CD4-positive, alpha-beta T cell (primary cell): ENCODE results near the gene ARRDC1. TPM values are rescaled to one million over a fixed set of nuclear protein-coding genes. Genes with fewer than 3 reads are reported as not detected.

Experiments used
- ATAC-seq: fragments of 200-7000 bp; cut with Tn5 transposase; one replicate; pipeline ENCODE4 v1.10.0; 2022; ENCODE audit warnings: mild to moderate bottlenecking; ENCODE audit not compliant: poor library complexity
- CTCF ChIA-PET: fragments of 350-600 bp; sonication (Branson Sonifier 250); formaldehyde crosslinking; loops from one replicate; lab custom pipeline; 2021; ENCODE audit warnings: antibody characterized with exemption, inconsistent platforms; lab: Charles Lee
- POLR2A ChIA-PET: fragments of 350-600 bp; sonication (Branson Sonifier 250); formaldehyde crosslinking; loops from one replicate; lab custom pipeline; 2021; ENCODE audit warnings: antibody characterized with exemption, inconsistent platforms; lab: Charles Lee
- DNase-seq, 14 experiments: peaks; one replicate each; pipeline ENCODE4 v3.0.0-alpha.2; 2013 to 2020; ENCODE audit warnings: mixed read lengths in 2 of 14
- H3K27ac ChIP-seq, 2 donors: one replicate each; pipeline versions ENCODE4 v1.5.1 to v1.7.0; 2013; ENCODE audit warnings: low read length in 2 of 2, low read depth in 1 of 2, mild to moderate bottlenecking in 1 of 2
- H3K27me3 ChIP-seq, 2 experiments: 1 replicate in 1 of 2; 2 replicates in 1 of 2; pipeline versions ENCODE4 v1.6.1 to v1.7.0; 2013; ENCODE audit warnings: low read length in 2 of 2, control low read depth in 1 of 2, mild to moderate bottlenecking in 1 of 2, moderate library complexity in 1 of 2; ENCODE audit not compliant: insufficient read depth in 2 of 2, control insufficient read depth in 1 of 2
- H3K36me3 ChIP-seq: one replicate; pipeline ENCODE4 v1.6.1; 2013; ENCODE audit warnings: low read length, control low read depth; ENCODE audit not compliant: insufficient read depth
- H3K4me1 ChIP-seq: one replicate; pipeline ENCODE4 v1.6.1; 2013; ENCODE audit warnings: low read length, control low read depth; ENCODE audit not compliant: insufficient read depth
- H3K4me3 ChIP-seq: one replicate; pipeline ENCODE4 v1.5.1; 2013; ENCODE audit warnings: mild to moderate bottlenecking, low read length, moderate library complexity
- H3K9me3 ChIP-seq, 2 experiments: 1 replicate in 1 of 2; 2 replicates in 1 of 2; pipeline versions ENCODE4 v1.6.1 to v1.7.0; 2013; ENCODE audit warnings: low read length in 2 of 2, mild to moderate bottlenecking in 2 of 2, control low read depth in 1 of 2, moderate library complexity in 1 of 2; ENCODE audit not compliant: control insufficient read depth in 1 of 2, insufficient read depth in 1 of 2
- H3K27ac Mint-ChIP-seq: one replicate; pipeline ENCODE4 v1.8.0; 2020; ENCODE audit warnings: mixed read lengths
- H3K27me3 Mint-ChIP-seq: one replicate; pipeline ENCODE4 v1.8.0; 2021; ENCODE audit warnings: mixed read lengths
- H3K36me3 Mint-ChIP-seq: one replicate; pipeline ENCODE4 v1.8.0; 2021; ENCODE audit warnings: low read depth, mixed read lengths
- H3K4me1 Mint-ChIP-seq: one replicate; pipeline ENCODE4 v1.8.0; 2021; ENCODE audit warnings: low read depth, mixed read lengths
- H3K4me3 Mint-ChIP-seq: one replicate; pipeline ENCODE4 v1.8.0; 2020; ENCODE audit warnings: mild to moderate bottlenecking, mixed read lengths
- H3K9me3 Mint-ChIP-seq: one replicate; pipeline ENCODE4 v1.8.0; 2020; ENCODE audit warnings: mixed read lengths
- intact Hi-C, 2 experiments: fragments of 100-400 bp; cut with DNase I in 1 of 2; cut with micrococcal nuclease in 1 of 2; formaldehyde crosslinking; loops; one replicate each; pipeline versions ENCODE4 v1.15.1 to v1.9.0; 2023 to 2025; cut with DNase I, micrococcal nuclease
- total RNA-seq, 174 experiments: library from RNA in 2 of 174; stranded (reverse) in 2 of 174; gene quantifications; one replicate each; pipeline ENCODE4 v1.2.3 and lab custom pipeline; 2021 to 2026
- TF ChIP-seq, protein P1 (sequence below): fragments of 200-600 bp; IDR thresholded peaks from one replicate; pipeline ENCODE4 v1.8.0; 2022; ENCODE audit warnings: antibody characterized with exemption, mild to moderate bottlenecking

The ARRDC1 gene
- total RNA-seq, 2 experiments from 2014 or later = 45.5 to 50.7 TPM

DNA sequence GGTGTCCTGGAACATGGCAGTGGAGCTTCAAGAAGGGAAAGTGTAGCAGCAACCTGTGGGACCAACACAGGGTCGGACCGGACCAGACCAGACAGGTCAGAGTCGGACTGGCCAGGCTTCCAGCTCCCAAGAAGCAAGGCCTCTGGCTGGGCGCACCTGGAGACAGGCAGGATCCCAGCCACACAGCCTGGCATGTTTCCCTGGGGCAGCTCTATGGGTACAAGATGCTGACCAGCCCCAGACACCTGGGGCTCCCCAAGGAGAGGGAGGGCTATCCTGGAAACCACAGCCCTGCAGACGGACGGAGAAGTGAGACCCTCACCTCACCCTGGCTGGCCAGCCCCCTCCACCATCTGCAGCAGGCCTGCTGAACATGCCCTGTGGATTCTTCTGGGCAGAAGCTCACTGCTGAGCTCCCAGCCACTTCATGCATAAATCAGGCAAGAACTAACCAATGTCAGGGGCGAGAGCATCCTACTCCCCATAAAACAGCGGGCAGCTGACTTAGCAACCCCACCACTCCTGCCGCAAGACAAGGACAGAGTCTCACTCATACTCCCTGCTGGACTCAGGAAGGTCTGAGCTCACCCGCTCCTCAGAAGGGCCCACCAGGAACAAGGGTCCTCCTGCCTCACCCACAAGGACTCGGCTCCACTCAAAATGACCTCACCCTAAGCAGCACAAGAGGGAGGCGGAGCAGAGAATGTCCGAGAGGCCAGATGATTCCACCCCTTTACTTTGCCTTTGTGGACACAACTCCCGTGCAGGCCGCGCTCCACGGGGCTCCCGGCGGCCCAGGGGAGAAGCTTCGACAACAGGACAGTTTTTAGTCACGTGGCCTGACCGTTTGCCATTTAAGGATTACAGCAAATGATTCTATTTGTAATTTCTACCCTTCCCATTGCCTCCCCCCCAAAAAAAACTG, 23.9 kb upstream of the ARRDC1 start:
- no peaks in the 10 kb centered on the region for H3K9me3 Mint-ChIP-seq
- no peaks in the 10 kb centered on the region for H3K27me3 ChIP-seq
- TF ChIP-seq, protein P1, sequence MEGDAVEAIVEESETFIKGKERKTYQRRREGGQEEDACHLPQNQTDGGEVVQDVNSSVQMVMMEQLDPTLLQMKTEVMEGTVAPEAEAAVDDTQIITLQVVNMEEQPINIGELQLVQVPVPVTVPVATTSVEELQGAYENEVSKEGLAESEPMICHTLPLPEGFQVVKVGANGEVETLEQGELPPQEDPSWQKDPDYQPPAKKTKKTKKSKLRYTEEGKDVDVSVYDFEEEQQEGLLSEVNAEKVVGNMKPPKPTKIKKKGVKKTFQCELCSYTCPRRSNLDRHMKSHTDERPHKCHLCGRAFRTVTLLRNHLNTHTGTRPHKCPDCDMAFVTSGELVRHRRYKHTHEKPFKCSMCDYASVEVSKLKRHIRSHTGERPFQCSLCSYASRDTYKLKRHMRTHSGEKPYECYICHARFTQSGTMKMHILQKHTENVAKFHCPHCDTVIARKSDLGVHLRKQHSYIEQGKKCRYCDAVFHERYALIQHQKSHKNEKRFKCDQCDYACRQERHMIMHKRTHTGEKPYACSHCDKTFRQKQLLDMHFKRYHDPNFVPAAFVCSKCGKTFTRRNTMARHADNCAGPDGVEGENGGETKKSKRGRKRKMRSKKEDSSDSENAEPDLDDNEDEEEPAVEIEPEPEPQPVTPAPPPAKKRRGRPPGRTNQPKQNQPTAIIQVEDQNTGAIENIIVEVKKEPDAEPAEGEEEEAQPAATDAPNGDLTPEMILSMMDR = no peak
- H3K27me3 Mint-ChIP-seq = no peaks in the 10 kb centered on the region
- POLR2A ChIA-PET = no interaction called here
- no peak overlapping the region for H3K4me3 ChIP-seq
- intact Hi-C loops = no loop called here
- no peak for DNase-seq
- H3K27ac ChIP-seq = no peak overlapping the region
- H3K4me1 ChIP-seq = peaks cover 24% of the 10 kb centered on the region
- H3K9me3 ChIP-seq = no peaks in the 10 kb centered on the region
- peaks cover 40% of the 10 kb centered on the region for H3K36me3 Mint-ChIP-seq
- H3K27ac Mint-ChIP-seq = no peak overlapping the region
- peak overlapping the region; percentile 11 for H3K4me3 Mint-ChIP-seq
- CTCF ChIA-PET = interaction anchor here (0.9 kb wide), 1 partner anchor 38 kb away, joined by 3 read pairs; no protein-coding TSS in a partner anchor
- H3K36me3 ChIP-seq = peaks cover 20% of the 10 kb centered on the region
- ATAC-seq = no peak
- H3K4me1 Mint-ChIP-seq = peaks cover 12% of the 10 kb centered on the region

DNA sequence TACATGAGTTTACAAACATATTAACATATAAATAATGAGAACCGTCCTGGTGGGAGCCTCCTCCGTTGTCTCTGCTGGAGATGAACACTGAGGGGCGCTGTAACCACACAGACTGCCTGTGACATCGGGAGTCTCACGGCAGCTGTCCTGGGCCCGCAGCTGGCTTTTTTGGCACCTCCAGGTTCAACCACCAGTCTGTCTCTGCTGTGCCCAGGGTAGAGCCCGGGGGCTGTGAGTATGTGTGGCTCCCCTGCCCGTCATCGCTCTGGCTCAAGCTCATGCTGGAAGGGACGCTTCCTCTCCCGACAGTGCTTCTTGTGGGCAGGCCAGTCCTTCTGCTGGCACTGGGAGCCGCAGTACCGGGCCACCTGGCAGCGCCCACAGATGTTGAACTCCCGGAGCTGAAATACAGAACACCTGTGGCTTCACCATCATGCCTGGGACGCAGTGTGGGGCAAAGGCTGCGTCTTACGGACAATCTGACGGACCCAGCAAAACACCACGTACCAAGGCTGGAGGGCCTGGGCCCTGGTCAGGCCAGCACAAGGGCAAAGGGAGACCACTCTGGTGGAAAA, 23.1 kb upstream of the ARRDC1 start:
- CTCF ChIA-PET = no interaction called here
- H3K4me3 Mint-ChIP-seq = peak overlapping the region; percentile 11

DNA sequence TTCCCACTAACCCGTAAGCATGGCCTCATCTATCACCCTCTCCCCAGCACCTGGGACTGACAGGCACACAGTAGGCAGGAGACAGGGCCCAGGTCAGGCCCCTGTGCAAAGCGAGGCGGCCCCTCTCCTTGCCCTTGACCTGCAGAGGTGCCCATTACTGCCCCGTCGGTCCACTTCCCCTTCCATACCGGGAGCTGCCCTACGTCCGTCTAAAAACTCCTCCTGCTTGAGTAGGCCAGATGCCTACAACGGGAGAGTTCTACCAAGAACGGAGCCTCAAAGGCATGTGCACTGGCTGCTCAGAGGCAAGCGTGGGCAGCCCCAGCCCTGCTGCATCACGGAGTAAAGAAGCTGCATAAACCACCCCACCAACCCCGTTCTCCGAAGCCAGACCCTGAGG, 22.1 kb upstream of the ARRDC1 start:
- H3K4me1 Mint-ChIP-seq = peaks cover 7% of the 10 kb centered on the region
- Histone ChIP-seq H3K27ac (no peak overlapping the region), H3K27me3 (no peaks in the 10 kb centered on the region), H3K4me1 (peaks cover 9% of the 10 kb centered on the region), H3K4me3 (no peak overlapping the region), H3K9me3 (no peaks in the 10 kb centered on the region), H3K36me3 (peaks cover 36% of the 10 kb centered on the region)
- TF ChIP-seq, protein P1 = no peak
- no peak overlapping the region for H3K4me3 Mint-ChIP-seq
- CTCF ChIA-PET = no interaction called here
- ATAC-seq (no peak), DNase-seq (no peak)
- H3K27me3 Mint-ChIP-seq = no peaks in the 10 kb centered on the region
- intact Hi-C loops = no loop called here
- H3K36me3 Mint-ChIP-seq = peaks cover 39% of the 10 kb centered on the region
- no peak overlapping the region for H3K27ac Mint-ChIP-seq
- POLR2A ChIA-PET = no interaction called here
- no peaks in the 10 kb centered on the region for H3K9me3 Mint-ChIP-seq

More for the DNA sequence above, 23.1 kb upstream of the ARRDC1 start:
- Mint-ChIP-seq H3K9me3 (no peaks in the 10 kb centered on the region), H3K4me1 (peaks cover 7% of the 10 kb centered on the region), H3K27me3 (no peaks in the 10 kb centered on the region), H3K27ac (no peak overlapping the region), H3K36me3 (peaks cover 37% of the 10 kb centered on the region)
- Histone ChIP-seq H3K4me1 (peaks cover 16% of the 10 kb centered on the region), H3K4me3 (no peak overlapping the region), H3K9me3 (no peaks in the 10 kb centered on the region), H3K36me3 (peaks cover 28% of the 10 kb centered on the region), H3K27me3 (no peaks in the 10 kb centered on the region), H3K27ac (no peak overlapping the region)
- POLR2A ChIA-PET = no interaction called here
- intact Hi-C loops = no loop called here
- peak in 2 of 14 experiments; percentile 30 to 41 for DNase-seq
- ATAC-seq = no peak
- TF ChIP-seq, protein P1 = no peak
